ENCODE measurements around the gene KLHL14. TPM values are rescaled to one million over a fixed set of nuclear protein-coding genes. Genes with fewer than 3 reads are reported as not detected.

KLHL14 gene
- total and polyA plus RNA-seq, 2 experiments from 2014 or later: 0.44 to 1.9 TPM

GRCh38 chr18:32669549-32670165, 103.2 kb downstream of the KLHL14 start (continued):
- TF ChIP-seq EZH2 (IDR thresholded peaks at IDR 0.05; ENCODE audit: low read depth, unreplicated experiment) (no peak), STAT1 (IDR thresholded peaks at IDR 0.05; ENCODE audit: unreplicated experiment) (no peak), CTCF (conservative IDR thresholded peaks at IDR 0.05; ENCODE audit: low read depth in 2 of 2) (peak; percentile 56 to 72), CREB1 (CRISPR knock-in tag; IDR thresholded peaks at IDR 0.05; ENCODE audit: low read depth) (no peak), ZNF331 (CRISPR knock-in tag; IDR thresholded peaks at IDR 0.05; ENCODE audit: low read depth) (no peak), POLR2AphosphoS5 (IDR thresholded peaks at IDR 0.05; ENCODE audit: low read depth) (no peak)

GRCh38 chr18:32668956-32669355, 103.9 kb downstream of the KLHL14 start:
- Mint-ChIP-seq H3K36me3 (ENCODE audit: low read depth) (no peaks in the 10 kb centered on the region), H3K4me1 (no peaks in the 10 kb centered on the region), H3K27ac (no peak overlapping the region), H3K4me3 (no peak overlapping the region), H3K27me3 (ENCODE audit: insufficient read depth, low read depth, poor library complexity) (no peaks in the 10 kb centered on the region), H3K9me3 (no peaks in the 10 kb centered on the region; the same call in 2 of the 3 replicates)
- no peaks in the 10 kb centered on the region for H3K79me2 ChIP-seq (replicated peaks; ENCODE audit: insufficient read depth)
- TF ChIP-seq CTCF (conservative IDR thresholded peaks at IDR 0.05; ENCODE audit: low read depth in 2 of 2) (no peak), ZNF114 (CRISPR knock-in tag; IDR thresholded peaks at IDR 0.05) (no peak), ETS1 (IDR thresholded peaks at IDR 0.05) (no peak), CREB1 (CRISPR knock-in tag; IDR thresholded peaks at IDR 0.05; ENCODE audit: low read depth) (no peak), REST (IDR thresholded peaks at IDR 0.05; ENCODE audit: unreplicated experiment) (no peak), JUNB (IDR thresholded peaks at IDR 0.05; ENCODE audit: unreplicated experiment) (no peak), STAT1 (IDR thresholded peaks at IDR 0.05; ENCODE audit: unreplicated experiment) (no peak), POLR2AphosphoS5 (IDR thresholded peaks at IDR 0.05; ENCODE audit: low read depth) (no peak), ZNF331 (CRISPR knock-in tag; IDR thresholded peaks at IDR 0.05; ENCODE audit: low read depth) (no peak), NANOG (IDR thresholded peaks at IDR 0.05; ENCODE audit: borderline replicate concordance) (no peak)
- ATAC-seq: no peak
- DNase-seq (ENCODE audit: low spot score): no peak
- H3K4me2 ChIP-seq: no peak overlapping the region
- H3K4me3 ChIP-seq: no peak overlapping the region
- H3K9me2 ChIP-seq (ENCODE audit: insufficient read depth): 0 out of 2 replicates have a peak, but pooled peaks cover 4% of the 10 kb centered on the region
- no peaks in the 10 kb centered on the region for H3F3A ChIP-seq (replicated peaks; ENCODE audit: low read depth)
- H3K4me1 ChIP-seq (ENCODE audit: insufficient read depth): no peaks in the 10 kb centered on the region
- H3K27me3 ChIP-seq (ENCODE audit: insufficient read depth): no peaks in the 10 kb centered on the region
- no peak overlapping the region for H2AFZ ChIP-seq
- H3K27ac ChIP-seq (ENCODE audit: low read depth): no peak overlapping the region
- H4K20me1 ChIP-seq (replicated peaks; ENCODE audit: insufficient read depth): no peaks in the 10 kb centered on the region
- no peaks in the 10 kb centered on the region for H3K36me3 ChIP-seq (ENCODE audit: insufficient read depth)

All from GM23338 (cell line).